ENCODE data around the gene SCN1B.
A peak's percentile ranks its signal among the peaks of the same experiment; 100 is the strongest.
"Not testable (repeated sequence)": the region's sequence is repeated elsewhere in the genome, so short reads cannot be mapped to it uniquely, and the experiment has no call there.

Gene SCN1B

GRCh38 chr19:35028600-35028885 is 1.7 kb upstream of the SCN1B start:
- not testable (repeated sequence) for H3K9me3 Mint-ChIP-seq; ATAC-seq (replicated peaks); H3K27me3 Mint-ChIP-seq; DNase-seq
- Mint-ChIP-seq H3K36me3 (ENCODE audit: insufficient read depth) (peaks cover 41% of the 10 kb centered on the region), H3K4me3 (peak overlapping the region in 1 of 2 donors; percentile 39), H3K27ac (peak overlapping the region in 1 of 2 donors; percentile 71), H3K4me1 (ENCODE audit: low read depth in 2 of 2) (peaks cover 6 to 15% of the 10 kb centered on the region in 2 donors)

- H3K27ac Mint-ChIP-seq; H3K27me3 Mint-ChIP-seq; DNase-seq; H3K9me3 Mint-ChIP-seq; ATAC-seq (replicated peaks): not testable (repeated sequence)
- peaks cover 34% of the 10 kb centered on the region for H3K36me3 Mint-ChIP-seq (ENCODE audit: insufficient read depth)
- peaks cover 6 to 15% of the 10 kb centered on the region in 2 donors for H3K4me1 Mint-ChIP-seq (ENCODE audit: low read depth in 2 of 2)
- peak overlapping the region; percentile 46 to 51 for H3K4me3 Mint-ChIP-seq
Measured at GRCh38 chr19:35029275-35029736, 964 bp upstream of the SCN1B start.

- H3K9me3 Mint-ChIP-seq: no peaks in the 10 kb centered on the region
- H3K4me1 Mint-ChIP-seq (ENCODE audit: low read depth in 2 of 2): peaks cover 6 to 15% of the 10 kb centered on the region in 2 donors
- peak overlapping the region; percentile 46 to 51 for H3K4me3 Mint-ChIP-seq
- DNase-seq (no peak), ATAC-seq (replicated peaks) (no peak)
- H3K27ac Mint-ChIP-seq: no peak overlapping the region
- H3K27me3 Mint-ChIP-seq: peaks cover 0 to 6% of the 10 kb centered on the region in 2 donors
- peaks cover 29% of the 10 kb centered on the region for H3K36me3 Mint-ChIP-seq (ENCODE audit: insufficient read depth)
Measured at GRCh38 chr19:35029737-35030256, 473 bp upstream of the SCN1B start.

GRCh38 chr19:35031072-35031881 is 1.0 kb downstream of the SCN1B start:
- Mint-ChIP-seq H3K9me3 (no peaks in the 10 kb centered on the region), H3K4me1 (ENCODE audit: low read depth in 2 of 2) (peaks cover 6 to 15% of the 10 kb centered on the region in 2 donors), H3K27ac (peak overlapping the region; percentile 0 to 39), H3K36me3 (ENCODE audit: insufficient read depth) (peaks cover 16% of the 10 kb centered on the region), H3K27me3 (peaks cover 0 to 6% of the 10 kb centered on the region in 2 donors), H3K4me3 (peak overlapping the region; percentile 59 to 85)
- DNase-seq: no peak
- no peak for ATAC-seq (replicated peaks)

- no peak for ATAC-seq (replicated peaks)
- Mint-ChIP-seq H3K4me3 (no peak overlapping the region), H3K27me3 (peaks cover 0 to 6% of the 10 kb centered on the region in 2 donors), H3K27ac (peak overlapping the region in 1 of 2 donors; percentile 22), H3K9me3 (no peaks in the 10 kb centered on the region), H3K36me3 (ENCODE audit: insufficient read depth) (peaks cover 15% of the 10 kb centered on the region), H3K4me1 (ENCODE audit: low read depth in 2 of 2) (peaks cover 6 to 15% of the 10 kb centered on the region in 2 donors)
- no peak for DNase-seq
Measured at GRCh38 chr19:35032356-35032865, 2.1 kb downstream of the SCN1B start.

- Mint-ChIP-seq H3K27ac (peak overlapping the region in 1 of 2 donors; percentile 22), H3K4me1 (ENCODE audit: low read depth in 2 of 2) (peaks cover 6 to 8% of the 10 kb centered on the region in 2 donors), H3K36me3 (ENCODE audit: insufficient read depth) (peaks cover 11% of the 10 kb centered on the region), H3K4me3 (no peak overlapping the region), H3K9me3 (no peaks in the 10 kb centered on the region), H3K27me3 (peaks cover 0 to 6% of the 10 kb centered on the region in 2 donors)
- ATAC-seq (replicated peaks): no peak
- DNase-seq: no peak
Measured at GRCh38 chr19:35033067-35034004, 3.1 kb downstream of the SCN1B start.

DNA sequence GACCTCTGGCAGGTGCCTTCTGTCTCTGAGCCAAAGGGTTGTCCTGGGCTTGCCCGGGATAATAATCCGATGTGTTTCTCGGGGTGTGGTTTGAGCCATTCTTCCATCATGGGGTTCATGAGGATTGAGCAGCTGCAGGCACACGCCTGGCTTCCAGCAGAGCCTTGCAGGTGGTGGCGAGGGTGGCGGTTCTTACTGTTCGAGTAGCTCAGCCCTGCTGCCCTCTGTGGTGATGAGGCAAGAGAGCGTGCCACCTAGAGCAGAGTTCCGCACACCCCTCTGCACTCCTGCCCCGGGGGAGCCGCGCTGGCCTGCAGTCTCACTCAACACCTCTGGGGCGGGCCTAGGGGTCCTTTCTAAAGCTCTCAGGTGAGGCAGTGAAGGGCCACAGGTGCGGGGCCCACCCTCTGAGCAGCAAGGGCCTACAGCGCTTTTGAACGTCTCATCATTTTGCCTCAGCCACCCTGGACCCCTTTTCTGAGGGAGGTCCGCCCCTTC is 3.8 kb downstream of the SCN1B start:
- Mint-ChIP-seq H3K27me3 (peaks cover 0 to 6% of the 10 kb centered on the region in 2 donors), H3K36me3 (ENCODE audit: insufficient read depth) (peaks cover 6% of the 10 kb centered on the region), H3K4me3 (no peak overlapping the region), H3K27ac (no peak overlapping the region), H3K9me3 (no peaks in the 10 kb centered on the region), H3K4me1 (ENCODE audit: low read depth in 2 of 2) (peaks cover 6 to 8% of the 10 kb centered on the region in 2 donors)
- DNase-seq (no peak), ATAC-seq (replicated peaks) (no peak)

- H3K27ac Mint-ChIP-seq: no peak overlapping the region
Measured at GRCh38 chr19:35034588-35035382, 4.5 kb downstream of the SCN1B start.

GRCh38 chr19:35037716-35038622 is 7.7 kb downstream of the SCN1B start:
- Mint-ChIP-seq H3K4me1 (ENCODE audit: low read depth in 2 of 2) (peaks cover 12 to 19% of the 10 kb centered on the region in 2 donors), H3K9me3 (no peaks in the 10 kb centered on the region), H3K36me3 (ENCODE audit: insufficient read depth) (no peaks in the 10 kb centered on the region), H3K27me3 (no peaks in the 10 kb centered on the region), H3K27ac (peak overlapping the region in 1 of 2 donors; percentile 65), H3K4me3 (no peak overlapping the region)
- DNase-seq (no peak), ATAC-seq (replicated peaks) (no peak)

More at GRCh38 chr19:35034588-35035382, 4.5 kb downstream of the SCN1B start:
- Mint-ChIP-seq H3K36me3 (ENCODE audit: insufficient read depth) (peaks cover 5% of the 10 kb centered on the region), H3K4me1 (ENCODE audit: low read depth in 2 of 2) (peaks cover 6 to 8% of the 10 kb centered on the region in 2 donors), H3K4me3 (no peak overlapping the region), H3K9me3 (no peaks in the 10 kb centered on the region), H3K27me3 (peaks cover 0 to 6% of the 10 kb centered on the region in 2 donors)
- ATAC-seq (replicated peaks) (no peak), DNase-seq (no peak)

DNA sequence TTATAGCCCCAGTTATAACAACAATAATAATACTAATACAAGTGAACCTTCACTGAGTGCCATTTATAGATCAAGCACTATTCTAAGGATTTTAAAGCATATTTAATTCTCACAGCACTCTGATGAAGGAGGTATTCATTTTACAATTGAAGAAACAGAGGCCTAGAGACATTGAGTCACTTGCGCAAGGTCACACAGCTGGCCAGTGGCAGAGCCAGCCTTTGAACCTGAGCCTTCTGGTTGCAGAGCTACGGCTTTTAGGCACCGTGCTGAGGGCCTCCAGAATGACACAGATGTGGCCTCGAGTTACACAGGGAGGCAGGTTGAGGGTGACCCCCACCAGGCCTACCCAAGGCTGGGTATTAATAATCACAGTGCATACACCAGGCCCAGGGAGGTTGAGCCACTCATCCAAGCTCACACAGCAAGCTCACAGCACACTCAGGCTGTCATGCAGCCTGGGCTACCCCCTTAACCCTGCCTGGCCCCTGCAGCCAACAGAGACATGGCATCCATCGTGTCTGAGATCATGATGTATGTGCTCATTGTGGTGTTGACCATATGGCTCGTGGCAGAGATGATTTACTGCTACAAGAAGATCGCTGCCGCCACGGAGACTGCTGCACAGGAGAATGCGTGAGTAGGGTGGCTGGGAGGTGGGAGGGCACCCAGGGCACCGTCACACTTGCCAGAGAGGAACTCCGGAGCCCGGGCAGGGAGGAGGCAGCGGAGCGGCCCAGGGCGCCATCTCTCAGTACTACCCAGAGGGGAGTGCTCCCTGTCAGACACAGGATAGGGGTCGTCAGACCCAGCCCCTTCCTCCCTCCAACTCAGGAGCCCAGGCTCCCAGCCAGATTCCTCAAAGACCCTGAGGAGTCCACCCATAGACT is 8.6 kb downstream of the SCN1B start:
- no peak for ATAC-seq (replicated peaks)
- no peak overlapping the region for H3K4me3 Mint-ChIP-seq
- H3K4me1 Mint-ChIP-seq (ENCODE audit: low read depth in 2 of 2): peaks cover 13 to 22% of the 10 kb centered on the region in 2 donors
- DNase-seq: no peak
- peak overlapping the region in 1 of 2 donors; percentile 65 for H3K27ac Mint-ChIP-seq
- H3K9me3 Mint-ChIP-seq: no peaks in the 10 kb centered on the region
- peaks cover under 1 to 1% of the 10 kb centered on the region in 2 donors for H3K27me3 Mint-ChIP-seq
- H3K36me3 Mint-ChIP-seq (ENCODE audit: insufficient read depth): peaks cover 6% of the 10 kb centered on the region

Measured in effector memory CD8-positive, alpha-beta T cell (primary cell).